IMR-90 (cell line): ENCODE measurements around the gene SLC3A2.
A peak's percentile ranks its signal among the peaks of the same experiment; 100 is the strongest.

Source experiments
- BHLHE40 ChIP-seq: fragments of 150-350 bp; IDR thresholded peaks from 2 replicates; pipeline ENCODE4 v1.6.1; 2016; ENCODE audit warnings: mild to moderate bottlenecking, low read depth, low read length
- CEBPB ChIP-seq: IDR thresholded peaks from 2 replicates; pipeline ENCODE4 v1.6.1; 2012; ENCODE audit warnings: low read depth, low read length, improper control_type of control experiment
- FOS ChIP-seq: fragments of 150-350 bp; IDR thresholded peaks from 2 replicates; pipeline ENCODE4 v1.6.1; 2016; ENCODE audit warnings: low read depth, low read length
- MAZ ChIP-seq: IDR thresholded peaks from 2 replicates; pipeline ENCODE4 v1.6.1; 2012; ENCODE audit warnings: low read depth, mild to moderate bottlenecking, low read length, improper control_type of control experiment, moderate library complexity, borderline replicate concordance
- MXI1 ChIP-seq: IDR thresholded peaks from 2 replicates; pipeline ENCODE4 v1.6.1; 2012; ENCODE audit warnings: low read depth, mild to moderate bottlenecking, low read length, moderate library complexity, borderline replicate concordance
- NFE2L2 ChIP-seq: fragments of 150-350 bp; IDR thresholded peaks from 2 replicates; pipeline ENCODE4 v1.6.1; 2016; ENCODE audit warnings: low read depth, mild to moderate bottlenecking, low read length
- POLR2A ChIP-seq: IDR thresholded peaks from 2 replicates; pipeline ENCODE4 v1.6.1; 2012; ENCODE audit warnings: mild to moderate bottlenecking, low read depth, low read length
- RAD21 ChIP-seq: IDR thresholded peaks from 2 replicates; pipeline ENCODE4 v1.6.1; 2012; ENCODE audit warnings: low read length, improper control_type of control experiment
- SMC3 ChIP-seq: fragments of 150-350 bp; IDR thresholded peaks from 2 replicates; pipeline ENCODE4 v1.6.1; 2016; ENCODE audit warnings: low read depth, mild to moderate bottlenecking, antibody characterized with exemption, low read length, moderate library complexity
- TF ChIP-seq, protein P1 (sequence below): conservative IDR thresholded peaks from 2 replicates; pipeline ENCODE4 v1.5.1; 2012; ENCODE audit warnings: mild to moderate bottlenecking, low read depth, low read length, improper control_type of control experiment
- TF ChIP-seq, protein P2 (sequence below): fragments of 150-350 bp; IDR thresholded peaks from 2 replicates; pipeline ENCODE4 v1.6.1; 2017; ENCODE audit warnings: mild to moderate bottlenecking, antibody characterized with exemption, low read length, low read depth
- TF ChIP-seq, protein P3 (sequence below): fragments of 150-350 bp; IDR thresholded peaks from 2 replicates; pipeline ENCODE4 v1.6.1; 2016; ENCODE audit warnings: low read depth, mild to moderate bottlenecking, low read length, moderate library complexity, borderline replicate concordance

DNA sequence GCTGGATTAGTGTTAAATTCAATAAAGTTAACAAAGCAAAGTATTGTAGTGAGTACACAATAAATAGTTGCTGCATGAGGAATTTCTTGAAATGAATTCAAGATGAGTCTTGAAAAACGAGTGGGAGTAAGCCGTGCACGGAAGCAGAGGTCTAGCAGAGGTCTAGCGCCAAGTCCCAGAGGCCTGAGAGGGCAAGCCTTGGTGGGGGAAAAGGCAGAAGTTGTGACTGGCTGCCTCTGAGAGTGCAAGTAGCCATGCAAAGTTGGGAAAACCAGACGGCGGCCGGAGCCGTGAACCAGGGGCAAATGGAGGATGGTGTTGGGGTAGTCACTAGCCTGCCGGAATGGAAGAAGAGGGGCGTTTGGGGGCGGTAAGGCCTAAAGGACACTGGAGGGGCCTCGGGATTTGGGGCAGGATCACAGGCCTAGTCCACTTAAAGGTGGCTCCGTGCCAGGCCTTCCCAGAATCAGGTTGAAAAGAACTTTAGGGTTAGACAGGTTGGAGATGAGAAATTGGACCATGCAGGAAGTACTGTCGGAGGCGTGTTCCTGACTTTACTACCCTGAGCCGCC is 379 bp upstream of the SLC3A2 start:
- TF ChIP-seq, protein P1, sequence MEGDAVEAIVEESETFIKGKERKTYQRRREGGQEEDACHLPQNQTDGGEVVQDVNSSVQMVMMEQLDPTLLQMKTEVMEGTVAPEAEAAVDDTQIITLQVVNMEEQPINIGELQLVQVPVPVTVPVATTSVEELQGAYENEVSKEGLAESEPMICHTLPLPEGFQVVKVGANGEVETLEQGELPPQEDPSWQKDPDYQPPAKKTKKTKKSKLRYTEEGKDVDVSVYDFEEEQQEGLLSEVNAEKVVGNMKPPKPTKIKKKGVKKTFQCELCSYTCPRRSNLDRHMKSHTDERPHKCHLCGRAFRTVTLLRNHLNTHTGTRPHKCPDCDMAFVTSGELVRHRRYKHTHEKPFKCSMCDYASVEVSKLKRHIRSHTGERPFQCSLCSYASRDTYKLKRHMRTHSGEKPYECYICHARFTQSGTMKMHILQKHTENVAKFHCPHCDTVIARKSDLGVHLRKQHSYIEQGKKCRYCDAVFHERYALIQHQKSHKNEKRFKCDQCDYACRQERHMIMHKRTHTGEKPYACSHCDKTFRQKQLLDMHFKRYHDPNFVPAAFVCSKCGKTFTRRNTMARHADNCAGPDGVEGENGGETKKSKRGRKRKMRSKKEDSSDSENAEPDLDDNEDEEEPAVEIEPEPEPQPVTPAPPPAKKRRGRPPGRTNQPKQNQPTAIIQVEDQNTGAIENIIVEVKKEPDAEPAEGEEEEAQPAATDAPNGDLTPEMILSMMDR = no peak
- no peak for TF ChIP-seq CEBPB
- no peak for TF ChIP-seq POLR2A
- TF ChIP-seq SMC3 = no peak
- TF ChIP-seq, protein P2, sequence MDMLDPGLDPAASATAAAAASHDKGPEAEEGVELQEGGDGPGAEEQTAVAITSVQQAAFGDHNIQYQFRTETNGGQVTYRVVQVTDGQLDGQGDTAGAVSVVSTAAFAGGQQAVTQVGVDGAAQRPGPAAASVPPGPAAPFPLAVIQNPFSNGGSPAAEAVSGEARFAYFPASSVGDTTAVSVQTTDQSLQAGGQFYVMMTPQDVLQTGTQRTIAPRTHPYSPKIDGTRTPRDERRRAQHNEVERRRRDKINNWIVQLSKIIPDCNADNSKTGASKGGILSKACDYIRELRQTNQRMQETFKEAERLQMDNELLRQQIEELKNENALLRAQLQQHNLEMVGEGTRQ = no peak
- TF ChIP-seq RAD21 = no peak
- TF ChIP-seq BHLHE40 = peak; percentile 45; the same call in 1 of the 2 replicates
- TF ChIP-seq NFE2L2 = no peak
- TF ChIP-seq MAZ = no peak
- no peak; the same call in 1 of the 2 replicates for TF ChIP-seq MXI1
- TF ChIP-seq, protein P3, sequence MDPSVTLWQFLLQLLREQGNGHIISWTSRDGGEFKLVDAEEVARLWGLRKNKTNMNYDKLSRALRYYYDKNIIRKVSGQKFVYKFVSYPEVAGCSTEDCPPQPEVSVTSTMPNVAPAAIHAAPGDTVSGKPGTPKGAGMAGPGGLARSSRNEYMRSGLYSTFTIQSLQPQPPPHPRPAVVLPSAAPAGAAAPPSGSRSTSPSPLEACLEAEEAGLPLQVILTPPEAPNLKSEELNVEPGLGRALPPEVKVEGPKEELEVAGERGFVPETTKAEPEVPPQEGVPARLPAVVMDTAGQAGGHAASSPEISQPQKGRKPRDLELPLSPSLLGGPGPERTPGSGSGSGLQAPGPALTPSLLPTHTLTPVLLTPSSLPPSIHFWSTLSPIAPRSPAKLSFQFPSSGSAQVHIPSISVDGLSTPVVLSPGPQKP = no peak
- no peak for TF ChIP-seq FOS
